22Rv1 (cell line): Measurements from ENCODE around the gene SPEG.

Experiments
- CTCF ChIP-seq: fragments of 450-650 bp; IDR thresholded peaks from 2 replicates; pipeline ENCODE4 v1.5.1; 2017; ENCODE audit warnings: mild to moderate bottlenecking
- ZFX ChIP-seq: fragments of 450-650 bp; IDR thresholded peaks from 2 replicates; pipeline ENCODE4 v1.6.1; 2017; ENCODE audit warnings: antibody characterized with exemption, borderline replicate concordance

GRCh38 chr2:219402665-219403515, 31.8 kb upstream of the SPEG start:
- TF ChIP-seq CTCF = peak; percentile 92
- no peak for TF ChIP-seq ZFX
